ENCODE measurements around the gene SUB1.
"Not testable (repeated sequence)": the region's sequence is repeated elsewhere in the genome, so short reads cannot be mapped to it uniquely, and the experiment has no call there.

Gene SUB1

DNA sequence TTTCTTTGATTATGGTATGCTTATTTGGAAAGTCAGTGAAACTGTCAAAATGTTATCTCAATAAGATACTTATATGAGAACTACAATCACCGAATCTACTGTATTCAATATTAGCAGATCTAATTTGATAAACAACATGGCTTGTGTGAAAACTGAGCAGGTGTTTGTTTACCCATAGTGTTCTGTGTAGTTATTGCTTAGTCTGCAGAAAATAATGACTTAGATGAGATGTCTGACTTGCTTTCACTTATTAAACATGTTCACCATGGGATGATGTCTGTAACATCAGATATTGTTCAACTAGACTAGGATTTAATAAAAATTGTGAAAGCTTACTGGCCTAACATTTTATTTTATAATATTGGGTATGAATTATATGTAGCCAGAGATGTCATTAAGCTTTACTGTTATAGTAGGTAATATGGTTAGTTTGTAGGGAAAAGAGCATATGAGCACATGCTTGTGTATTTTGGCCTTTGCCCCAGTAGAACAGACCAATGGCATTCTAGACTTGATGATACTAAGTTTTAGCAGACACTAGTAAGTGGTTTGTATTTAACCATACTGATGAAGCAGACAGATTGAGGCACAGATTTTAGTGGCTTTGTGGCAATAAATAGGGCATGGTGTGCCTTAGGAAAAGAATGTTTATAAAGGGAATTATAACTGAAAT lies 16.4 kb downstream of the SUB1 start:
- no peak for DNase-seq

DNA sequence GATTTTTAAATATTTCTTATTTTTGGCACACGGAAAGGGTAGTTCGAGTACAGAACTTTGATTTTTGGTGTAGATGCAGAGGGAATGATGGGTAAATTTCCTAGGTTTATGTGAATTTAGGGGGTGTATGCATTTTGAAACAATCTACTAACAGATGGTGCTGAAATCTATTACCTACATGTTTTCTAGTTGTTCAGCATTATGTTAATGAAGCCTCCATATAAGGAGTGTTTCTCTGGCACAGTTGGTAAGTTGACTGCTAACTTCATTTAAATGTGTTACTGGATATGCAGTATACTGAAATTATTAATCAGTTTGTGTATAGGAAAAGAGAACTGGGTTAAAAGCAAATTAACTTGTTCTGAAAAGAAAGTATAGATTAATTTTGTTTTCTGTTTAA lies 17.5 kb downstream of the SUB1 start:
- no peak for DNase-seq

DNA sequence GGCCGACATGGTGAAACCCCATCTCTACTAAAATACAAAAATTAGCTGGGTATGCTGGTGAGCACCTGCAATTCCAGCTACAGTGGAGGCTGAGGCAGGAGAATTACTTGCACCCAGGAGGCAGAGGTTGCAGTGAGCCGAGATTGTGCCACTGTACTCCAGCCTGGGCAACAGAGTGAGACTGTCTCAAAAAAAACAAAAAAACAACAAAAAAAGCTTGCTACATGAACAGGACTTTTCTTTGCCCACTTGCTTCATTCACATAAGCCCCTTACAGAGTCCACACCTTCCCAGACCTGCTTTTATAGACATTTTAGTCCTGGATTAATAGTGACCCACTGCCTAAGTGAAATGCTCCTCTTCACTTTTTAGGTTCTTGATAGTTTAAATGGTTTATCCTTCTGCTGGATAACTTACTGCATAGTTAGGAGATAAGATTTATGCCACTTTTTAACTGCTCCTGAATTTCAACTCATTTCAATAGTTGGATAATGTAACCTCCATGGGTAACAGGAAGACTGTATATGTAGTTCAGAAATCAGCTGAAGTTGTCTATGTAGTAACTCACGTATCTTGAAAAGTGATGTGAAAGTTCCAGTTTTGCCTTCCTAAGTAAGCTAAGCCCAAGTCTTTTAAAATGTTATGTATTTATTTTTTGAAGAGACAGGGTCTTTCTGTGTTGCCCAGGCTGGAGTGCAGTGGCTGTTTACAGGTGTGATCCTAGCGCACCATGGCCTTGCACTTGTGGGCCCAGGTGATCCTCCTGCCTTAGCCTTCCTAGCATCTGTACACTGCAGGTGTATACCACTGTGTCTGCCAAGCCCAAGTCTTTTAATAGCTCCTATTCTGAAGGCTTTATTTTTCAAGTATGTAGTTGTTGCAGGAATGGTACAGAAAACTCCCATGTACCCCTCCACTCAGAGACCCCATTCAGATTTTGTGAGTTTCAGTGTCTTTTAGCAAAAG lies 19.7 kb downstream of the SUB1 start:
- no peak for DNase-seq

DNA sequence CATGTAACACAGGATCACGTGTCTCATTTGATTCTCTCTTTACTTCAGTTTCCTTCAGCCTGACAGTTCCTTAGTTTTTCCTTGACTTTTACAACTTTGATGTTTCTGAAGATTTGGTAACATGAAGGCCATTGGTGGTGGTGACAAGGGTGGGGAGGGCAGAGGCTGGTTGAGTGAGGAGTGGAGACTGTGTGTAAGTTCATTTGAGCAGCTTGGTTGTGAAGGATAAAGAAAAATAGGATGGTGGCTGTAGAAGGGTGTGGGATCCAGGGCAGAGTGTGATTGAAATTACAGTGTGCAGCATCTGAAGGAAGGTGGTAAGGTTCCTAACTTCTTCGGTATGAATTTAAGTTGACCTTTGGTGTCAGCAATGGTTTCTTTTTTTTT lies 20.4 kb downstream of the SUB1 start:
- no peak for DNase-seq

DNA sequence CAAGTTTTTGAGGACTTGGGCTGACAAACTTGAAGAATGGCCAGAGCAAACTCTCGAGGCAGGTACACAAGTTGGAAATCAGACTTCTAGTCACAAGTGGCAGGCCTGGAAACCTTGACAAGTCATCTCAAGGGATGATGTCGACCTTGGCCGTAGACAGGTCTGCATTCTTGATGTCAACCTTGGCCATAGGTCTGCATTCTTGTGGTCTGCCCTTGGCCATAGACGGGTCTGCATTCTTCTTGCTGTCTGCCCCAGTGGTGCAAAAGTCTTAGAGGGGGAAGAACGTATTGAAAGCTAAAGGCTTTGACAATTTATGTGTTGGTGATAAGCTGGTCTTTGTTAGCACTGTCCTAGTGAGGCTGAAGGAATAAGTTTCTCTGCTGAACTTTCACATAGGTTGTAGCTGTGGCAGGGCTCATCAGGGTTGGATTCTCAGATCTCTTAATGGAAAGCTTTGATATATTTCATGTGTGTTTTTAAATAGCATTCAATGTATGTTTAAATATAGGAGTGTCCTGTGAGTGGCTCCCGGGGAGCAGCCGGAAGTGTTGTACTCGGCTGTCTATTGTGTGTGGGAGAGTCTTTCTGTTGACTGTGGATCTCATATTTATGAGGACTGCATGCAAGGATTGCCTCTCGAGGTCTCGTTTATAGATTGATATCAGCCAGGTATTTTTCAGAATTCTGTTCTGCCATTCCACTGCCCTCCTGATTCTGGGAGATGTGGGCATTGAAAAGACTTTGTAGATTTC lies 27.0 kb downstream of the SUB1 start:
- no peak for DNase-seq

DNA sequence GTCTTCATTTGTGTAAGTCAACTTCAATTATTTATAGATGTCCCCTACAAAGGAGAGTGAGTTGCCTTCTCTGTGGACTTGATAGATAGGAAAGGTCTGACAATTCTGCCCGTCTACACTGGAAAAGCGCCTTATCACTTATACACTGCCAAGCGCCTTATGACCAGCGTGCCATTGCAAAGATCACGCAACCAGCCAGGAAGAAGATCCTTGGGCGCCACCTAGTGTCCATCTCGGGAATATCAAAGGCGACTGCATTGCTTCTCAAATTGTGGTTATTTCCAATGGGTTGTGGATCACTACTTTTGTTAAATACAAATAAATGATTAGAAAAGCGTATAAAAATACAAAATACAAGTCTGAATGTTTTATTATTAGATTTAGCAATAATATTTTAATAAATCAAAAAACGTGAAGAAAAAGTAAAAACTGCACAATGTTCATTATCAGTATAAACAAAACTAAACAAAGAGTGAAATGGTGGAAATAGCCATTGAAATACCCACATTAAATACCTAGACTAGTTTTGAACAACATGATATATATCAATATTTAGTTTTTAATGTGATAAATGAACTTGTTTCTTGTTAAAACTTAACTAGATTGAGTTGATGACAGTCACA lies 27.8 kb downstream of the SUB1 start:
- DNase-seq: peak; percentile 87

DNA sequence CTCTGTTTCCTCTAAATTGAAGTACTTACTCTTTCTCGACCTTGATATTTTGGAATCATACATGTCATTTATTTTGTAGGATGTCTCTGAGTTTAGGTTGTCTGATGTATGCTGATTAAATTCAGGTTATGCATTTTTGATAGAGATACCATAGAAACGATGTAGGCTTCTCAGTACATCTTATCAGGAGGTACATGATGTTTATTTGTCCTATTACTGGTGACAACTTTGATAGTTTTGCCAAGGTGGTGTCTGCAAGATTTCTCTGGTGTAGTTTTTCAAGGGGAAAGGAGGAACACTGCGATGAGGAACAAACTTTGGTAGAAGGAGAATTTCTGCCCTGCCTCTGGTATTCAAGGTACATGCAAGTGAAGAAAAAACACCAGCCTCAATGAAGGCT lies 29.9 kb downstream of the SUB1 start:
- DNase-seq: no peak

DNA sequence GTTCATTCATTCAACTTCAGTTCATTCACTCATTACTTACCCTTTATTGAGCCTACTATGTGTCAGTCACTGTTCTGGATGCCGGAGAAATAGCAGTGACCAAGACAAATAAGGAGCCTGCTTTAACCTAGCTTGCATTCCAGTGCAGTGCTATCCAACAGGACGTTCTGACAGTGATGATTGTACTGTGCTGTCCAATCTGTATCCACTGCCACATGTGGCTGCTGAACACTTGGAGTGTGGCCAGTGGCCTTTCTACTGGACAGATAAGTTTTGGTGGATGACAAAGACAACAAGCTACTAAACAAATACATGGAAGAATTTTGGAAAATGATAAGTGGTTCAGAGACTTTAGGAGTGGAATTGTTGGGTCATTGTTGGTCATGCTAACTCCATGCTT lies 33.6 kb downstream of the SUB1 start:
- DNase-seq: no peak

DNA sequence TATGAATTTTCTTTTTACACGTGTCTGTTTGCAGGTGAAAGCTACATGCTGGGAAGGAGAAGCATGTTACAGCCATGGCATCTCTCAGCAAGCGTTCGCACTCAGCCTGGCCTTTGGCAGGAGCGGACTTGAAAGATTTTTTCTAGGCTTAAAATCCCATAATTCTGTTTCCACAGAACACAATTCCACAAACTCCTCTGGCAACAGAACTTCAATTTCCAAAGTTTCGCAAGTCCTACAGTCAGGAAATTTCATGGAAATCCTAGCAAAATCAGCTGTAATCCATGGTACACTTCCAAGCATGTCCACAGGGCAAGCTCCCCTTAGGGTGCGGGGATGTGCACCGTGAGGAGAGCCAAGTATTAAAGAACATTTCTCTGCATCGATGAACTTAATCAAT lies 35.9 kb downstream of the SUB1 start:
- DNase-seq: no peak

DNA sequence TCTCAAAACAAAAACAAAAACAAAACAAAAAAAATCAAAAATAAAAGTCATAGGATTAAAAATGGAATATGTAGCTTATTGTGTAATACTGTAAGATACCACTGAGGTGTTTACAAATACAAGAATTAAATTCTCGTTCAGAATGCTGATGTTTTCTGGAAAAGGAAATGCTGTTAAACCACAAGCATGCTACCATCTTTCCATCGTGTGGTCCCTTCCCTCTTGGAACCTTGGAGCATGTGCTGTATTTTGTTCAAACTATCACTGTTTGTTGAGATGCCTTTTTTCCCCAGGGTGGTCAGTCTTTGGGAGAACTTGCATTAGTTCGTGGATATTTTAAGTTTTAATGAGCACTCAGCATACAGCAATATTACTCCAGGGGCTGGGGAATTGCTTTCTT lies 39.7 kb downstream of the SUB1 start:
- DNase-seq: no peak

DNA sequence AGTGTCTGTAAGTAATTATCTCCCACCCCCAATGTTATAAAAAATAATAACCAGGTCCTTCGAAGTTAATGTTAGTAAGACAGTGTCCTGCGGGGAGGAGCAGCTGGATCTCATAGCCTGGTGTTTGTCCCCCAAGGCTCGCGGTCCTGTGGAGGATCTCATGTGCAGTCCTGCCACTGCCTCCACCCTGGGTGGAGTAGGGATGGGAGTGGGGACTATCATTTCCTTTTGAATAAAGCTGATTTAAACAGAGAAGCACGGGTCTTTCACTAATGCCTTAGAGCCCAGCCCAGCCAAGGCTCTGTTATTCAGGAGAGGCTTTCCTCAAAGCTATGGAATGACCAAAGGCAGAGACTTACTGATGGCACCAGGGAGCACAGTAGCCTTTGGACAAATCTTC lies 40.2 kb downstream of the SUB1 start:
- no peak for DNase-seq

DNA sequence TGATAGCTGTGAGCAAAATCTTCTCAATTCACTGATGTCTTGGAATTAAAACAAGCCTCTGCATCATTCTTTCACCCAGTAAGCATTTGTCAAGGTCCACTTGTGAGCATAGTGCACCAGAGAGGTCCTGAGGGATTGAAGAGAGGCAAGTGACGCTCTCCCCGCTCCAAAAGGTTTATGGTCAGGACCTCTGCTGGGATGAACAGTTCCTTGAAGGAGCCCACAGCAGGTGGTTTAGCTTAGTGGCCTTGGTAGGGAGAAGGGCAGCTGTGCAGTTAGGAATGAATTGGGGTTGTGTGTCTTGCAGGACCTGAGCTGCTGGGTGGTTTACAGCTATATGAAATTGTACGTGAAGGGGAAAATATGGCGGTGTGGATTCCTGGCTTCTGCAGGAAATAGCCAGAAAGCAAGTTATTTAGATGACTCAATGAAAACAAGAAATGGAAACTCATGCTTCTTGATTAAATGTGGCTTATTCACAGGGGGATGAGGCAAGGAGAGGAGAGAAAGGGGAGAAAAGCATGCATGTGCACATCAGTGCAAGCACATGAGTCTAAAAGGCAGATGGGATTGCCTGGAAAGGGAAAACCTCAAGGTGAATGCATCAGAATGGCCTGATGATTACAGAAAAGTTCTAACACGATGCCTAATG lies 42.0 kb downstream of the SUB1 start:
- DNase-seq: no peak

DNA sequence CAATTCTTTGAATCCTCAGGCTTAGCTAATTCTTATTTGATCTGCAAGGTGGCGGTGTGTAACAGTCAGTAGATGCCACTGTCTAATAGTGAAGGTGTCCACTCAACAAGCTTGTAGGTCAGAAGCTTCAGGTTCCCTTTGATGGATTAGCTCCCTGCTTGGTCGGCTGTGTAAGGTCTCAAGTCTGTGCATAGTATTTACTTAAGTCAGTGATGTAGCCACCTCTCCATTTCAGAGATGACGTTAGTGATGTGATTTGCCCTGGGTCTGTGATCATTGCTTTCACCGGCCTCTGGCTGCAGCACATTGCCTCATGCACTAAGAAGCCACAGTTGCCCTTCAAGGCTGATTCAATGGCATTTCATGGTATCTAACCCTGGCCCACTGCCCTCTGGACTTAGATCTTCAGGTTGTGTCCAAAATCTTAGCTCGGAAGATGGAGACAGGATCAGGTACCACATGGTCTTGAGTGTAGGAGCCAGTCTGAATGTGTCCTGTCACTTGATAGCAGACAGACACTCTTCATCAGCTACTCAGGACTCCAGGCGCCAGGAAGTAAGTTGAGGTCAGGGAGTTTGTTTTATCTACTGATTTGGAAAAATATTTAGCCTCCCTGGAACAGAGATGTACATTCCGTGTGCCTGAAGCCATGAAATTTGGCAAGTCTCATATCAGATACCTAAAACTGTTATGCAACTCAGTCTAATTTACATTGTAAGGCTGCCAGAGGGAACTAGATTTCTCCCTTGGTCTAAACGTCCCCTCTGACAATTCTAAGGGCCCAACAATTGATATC lies 42.9 kb downstream of the SUB1 start:
- DNase-seq: no peak

DNA sequence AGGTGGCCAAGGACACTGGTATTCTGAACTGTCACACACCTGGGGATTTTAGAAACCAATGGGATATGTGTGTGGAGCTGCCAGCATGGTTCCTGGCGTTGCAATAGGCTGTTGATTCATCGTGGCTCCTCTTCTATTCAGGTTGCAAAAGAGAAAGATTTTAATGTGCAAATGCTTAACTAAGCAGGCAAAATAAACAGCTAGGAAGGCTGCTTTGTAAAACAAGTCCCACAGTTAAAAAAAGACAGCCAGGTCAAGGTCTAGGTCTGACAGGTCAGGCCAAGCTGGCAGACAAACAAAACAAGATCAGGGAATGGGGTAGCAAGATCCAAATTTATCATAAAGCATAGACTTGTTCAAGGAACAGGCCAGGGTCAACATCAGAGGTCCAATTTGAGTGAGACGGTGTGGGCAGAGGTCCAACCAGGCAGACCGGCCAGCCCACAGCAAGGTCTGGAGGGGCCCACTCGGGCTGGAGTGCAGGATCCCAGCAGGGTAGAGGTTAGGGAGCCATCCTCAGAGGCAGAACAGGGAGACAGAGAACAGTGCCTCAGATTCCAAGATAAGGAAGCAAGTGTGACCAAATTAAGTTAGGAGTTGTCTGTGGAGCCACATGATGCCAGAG lies 45.6 kb downstream of the SUB1 start:
- no peak for DNase-seq

DNA sequence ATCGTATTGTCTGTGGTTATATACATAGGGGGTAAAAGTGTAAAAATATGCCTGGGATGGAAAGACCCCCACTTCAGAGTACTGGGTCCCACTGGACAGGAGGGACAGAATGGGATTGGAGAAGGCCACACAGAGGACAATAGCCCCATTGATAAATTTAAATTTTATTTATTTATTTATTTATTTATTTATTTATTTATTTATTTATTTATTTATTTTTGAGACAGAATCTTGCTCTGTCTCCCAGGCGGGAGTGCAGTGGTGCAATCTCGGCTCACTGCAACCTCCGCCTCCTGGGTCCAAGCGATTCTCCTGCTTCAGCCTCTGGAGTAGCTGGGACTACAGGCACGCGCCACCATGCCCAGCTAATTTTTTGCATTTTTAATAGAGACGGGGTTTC lies 47.7 kb downstream of the SUB1 start:
- not testable (repeated sequence) for DNase-seq

DNA sequence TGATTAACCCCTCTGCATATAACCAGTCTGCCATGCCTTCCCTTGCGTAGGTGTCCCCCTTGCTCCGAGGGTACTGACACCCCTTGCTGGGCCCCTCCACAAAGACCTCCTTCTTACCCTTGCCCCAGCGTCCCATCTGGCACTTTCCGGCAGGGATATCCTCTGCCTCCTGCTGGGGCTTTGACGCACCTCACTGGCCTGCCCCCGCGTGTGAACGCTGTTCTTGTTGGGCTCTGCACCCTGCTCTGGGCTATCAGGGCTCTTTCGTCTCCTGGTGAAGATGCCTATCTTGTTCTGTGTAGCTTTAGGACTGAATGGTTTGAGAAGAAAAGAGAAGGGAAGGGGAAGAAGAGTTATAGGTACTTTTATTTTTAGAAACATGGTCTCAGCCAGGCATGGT lies 53.0 kb downstream of the SUB1 start:
- no peak for DNase-seq

DNA sequence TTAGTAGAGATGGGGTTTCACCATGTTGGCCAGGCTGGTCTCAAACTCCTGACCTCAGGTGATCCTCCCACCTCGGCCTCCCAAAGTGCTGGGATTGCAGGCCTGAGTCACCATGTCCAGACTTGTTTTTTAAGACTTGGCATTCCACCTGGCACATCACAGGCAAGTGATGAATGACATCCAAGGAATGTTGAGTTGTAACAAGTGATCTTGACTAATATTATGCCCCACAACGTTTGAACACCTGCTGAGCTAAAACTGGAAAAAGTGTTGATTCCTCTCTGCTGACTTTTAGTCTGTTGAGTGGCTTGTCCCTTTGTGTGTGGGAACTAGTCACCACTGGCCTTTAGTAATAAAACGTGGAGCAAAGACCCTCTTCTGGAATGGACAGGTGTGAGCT lies 54.6 kb downstream of the SUB1 start:
- DNase-seq: no peak

DNA sequence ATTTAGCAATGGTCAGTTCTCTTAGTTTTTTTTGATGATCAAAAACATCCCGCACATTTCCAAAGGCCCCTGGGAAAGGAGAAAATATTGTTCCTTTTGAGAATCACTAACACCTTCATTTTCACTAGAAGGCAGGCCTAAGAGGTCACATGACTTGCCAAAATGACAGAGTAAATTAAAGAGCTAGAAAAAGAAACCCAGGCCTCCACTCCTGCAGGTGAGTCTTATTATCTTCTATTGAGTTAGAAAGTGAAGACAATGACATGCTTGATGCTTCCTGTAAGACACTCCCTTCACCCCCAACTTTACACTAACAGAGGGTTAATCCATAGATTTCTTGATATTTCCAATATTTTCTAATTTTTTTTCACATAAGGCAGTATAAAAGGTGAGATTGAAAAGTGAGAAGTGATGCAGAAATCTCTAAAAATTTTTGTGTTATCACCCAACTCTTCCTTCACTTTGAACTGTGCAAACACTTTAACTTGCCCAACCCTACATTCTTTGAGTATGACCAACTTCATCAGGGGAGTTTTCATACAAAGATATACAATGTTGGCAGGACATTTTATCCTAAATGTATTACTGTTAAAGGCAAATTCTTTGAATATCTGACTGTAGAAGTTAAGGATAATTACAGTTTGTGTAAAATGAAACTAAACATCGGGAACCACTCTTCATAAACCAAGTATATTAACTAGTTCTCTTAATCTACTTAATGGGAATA lies 57.1 kb downstream of the SUB1 start:
- no peak for DNase-seq

DNA sequence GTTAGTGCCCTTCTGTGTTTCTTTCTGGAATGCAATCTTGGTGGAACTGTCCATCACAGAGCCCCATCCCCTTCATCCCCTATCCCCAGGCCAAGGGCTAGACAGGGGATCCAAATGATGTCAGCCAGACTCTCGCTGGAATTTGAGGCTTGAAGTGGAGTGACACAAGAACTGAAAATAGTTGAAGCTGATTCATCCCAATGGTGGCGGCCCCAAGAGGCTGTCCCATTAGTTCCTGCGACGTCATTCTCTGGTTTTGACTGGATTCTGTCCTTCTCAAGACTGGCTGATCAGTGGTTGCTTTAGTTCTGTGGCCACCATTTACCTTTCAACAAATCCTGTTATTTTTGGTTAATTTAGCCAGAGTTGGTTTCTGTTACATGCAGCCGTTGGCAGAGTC lies 59.9 kb downstream of the SUB1 start:
- no peak for DNase-seq

Measured in right forelimb (tissue), 1 donor.